CD4-positive, alpha-beta T cell treated with Interleukin-12 subunit alpha and Interleukin-12 subunit beta, for 1 hour (primary cell): ENCODE measurements around the gene FAHD1.
"Not testable (repeated sequence)": the region's sequence is repeated elsewhere in the genome, so short reads cannot be mapped to it uniquely, and the experiment has no call there.

Experiments
- DNase-seq: peaks from one replicate; pipeline ENCODE4 v3.0.0-alpha.2; 2020

The FAHD1 gene

GRCh38 chr16:1857433-1858097 is 30.6 kb downstream of the FAHD1 start:
- DNase-seq: no peak

GRCh38 chr16:1858189-1858865 is 31.3 kb downstream of the FAHD1 start:
- DNase-seq: no peak

GRCh38 chr16:1859650-1860049 is 32.6 kb downstream of the FAHD1 start:
- DNase-seq: no peak

- no peak for DNase-seq
Measured at GRCh38 chr16:1861730-1862129, 34.7 kb downstream of the FAHD1 start.

GRCh38 chr16:1862394-1862793 is 35.4 kb downstream of the FAHD1 start:
- DNase-seq: no peak

GRCh38 chr16:1863681-1864460 is 36.9 kb downstream of the FAHD1 start:
- peak; percentile 44 for DNase-seq

- DNase-seq: no peak
Measured at GRCh38 chr16:1865902-1866690, 39.1 kb downstream of the FAHD1 start.

DNA sequence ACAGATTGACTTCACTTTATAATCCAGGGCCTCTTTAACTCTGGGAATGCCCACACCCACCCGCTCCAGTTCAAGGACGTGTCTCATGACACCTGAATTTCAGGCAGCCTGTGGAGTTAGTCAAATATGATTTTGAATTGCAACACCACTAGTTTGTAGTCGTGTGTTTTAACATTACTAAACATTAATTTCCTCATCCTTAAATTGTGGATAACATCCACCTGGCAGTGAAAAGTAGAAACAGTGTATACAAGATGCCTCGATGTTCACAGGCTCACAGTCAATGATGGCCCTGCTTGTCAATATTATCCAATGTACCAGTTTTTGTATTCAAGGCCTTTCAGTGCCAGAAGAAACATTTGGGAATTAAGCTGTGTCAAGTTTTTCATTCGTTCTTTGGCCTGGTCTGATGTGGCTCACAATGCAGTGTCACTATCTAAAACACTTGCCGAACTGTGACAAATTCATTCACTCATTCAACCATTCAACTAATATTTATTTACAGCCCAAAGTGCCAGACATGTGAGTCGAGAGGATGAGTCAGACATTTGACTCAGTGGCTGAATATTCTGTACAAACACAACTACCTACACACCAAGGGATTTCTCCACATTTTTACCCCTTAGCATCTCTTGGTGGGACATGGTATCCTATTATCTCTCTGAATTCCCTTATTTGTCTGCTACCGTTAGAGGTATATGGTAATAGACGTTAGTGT is 43.5 kb downstream of the FAHD1 start:
- no peak for DNase-seq

- peak; percentile 19 for DNase-seq
Measured at GRCh38 chr16:1871974-1872635, 45.1 kb downstream of the FAHD1 start, which contains the start of gene MEIOB. Gene MEIOB, minus strand, starts transcription at chr16:1872164. Its CDS starts 3,989 bp downstream, at chr16:1868175.

DNA sequence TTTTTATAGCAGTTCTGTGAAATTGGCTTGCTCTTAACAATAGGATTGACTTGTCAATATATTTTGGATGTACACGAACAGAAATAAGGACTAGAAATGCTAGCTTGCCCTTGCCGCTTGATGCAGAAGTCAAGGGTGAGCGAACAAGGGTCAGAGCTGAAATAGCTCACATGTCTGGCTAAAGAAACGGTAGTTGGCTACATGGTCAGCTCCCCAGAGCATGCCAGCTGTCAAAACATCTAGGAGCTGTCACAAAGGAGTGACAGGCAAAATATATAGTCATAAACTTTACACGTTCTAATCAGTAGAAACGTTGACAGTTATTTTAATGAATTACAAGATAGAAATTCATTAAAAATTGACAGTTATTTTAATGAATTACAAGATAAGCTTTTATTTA is 47.8 kb downstream of the FAHD1 start:
- DNase-seq: no peak

GRCh38 chr16:1876066-1876465 is 49.1 kb downstream of the FAHD1 start:
- DNase-seq: not testable (repeated sequence)

DNA sequence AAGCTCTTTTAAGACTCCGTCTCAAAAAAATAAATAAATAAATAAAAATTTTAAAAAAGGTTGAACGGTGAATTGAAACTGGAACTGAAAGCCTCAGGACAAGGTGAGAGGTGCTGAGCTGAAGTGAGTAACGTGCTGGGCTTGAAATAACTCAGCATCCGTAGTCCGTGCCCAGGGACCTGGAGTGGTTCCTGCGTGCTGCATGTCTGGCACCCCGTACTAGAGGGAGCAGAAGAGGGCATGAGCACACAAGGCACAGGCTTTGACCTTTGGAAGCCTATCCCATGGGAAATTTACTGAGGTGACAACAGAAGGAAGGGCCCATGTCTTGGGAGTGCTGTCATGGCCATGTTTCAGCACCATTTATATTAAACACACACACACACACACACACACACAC is 49.5 kb downstream of the FAHD1 start:
- DNase-seq: no peak

GRCh38 chr16:1877089-1877488 is 50.1 kb downstream of the FAHD1 start:
- no peak for DNase-seq

- DNase-seq: no peak
Measured at GRCh38 chr16:1877804-1878203, 50.8 kb downstream of the FAHD1 start.

DNA sequence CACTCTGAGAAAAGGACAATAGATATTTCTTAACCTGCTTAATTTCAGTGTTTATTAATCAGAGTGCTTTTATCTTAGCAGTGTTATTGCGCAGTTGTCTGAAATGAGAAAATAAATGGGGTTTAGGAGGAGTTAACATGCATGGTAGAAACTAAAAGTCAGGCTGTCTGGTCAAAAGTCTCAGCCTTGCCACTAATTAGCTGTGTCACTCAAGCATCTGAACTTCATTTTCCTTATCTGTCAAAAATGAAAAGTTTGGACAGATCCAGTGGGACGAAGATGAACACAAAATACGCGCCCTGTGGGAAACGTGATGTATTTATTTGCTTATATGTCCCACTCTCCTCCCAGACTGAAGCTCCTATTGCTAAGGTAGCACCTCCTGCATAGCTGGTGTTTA is 51.2 kb downstream of the FAHD1 start:
- no peak for DNase-seq
